ENCODE results near the gene SSUH2.

Gene SSUH2

GRCh38 chr3:8618950-8619349 lies 25.6 kb downstream of the SSUH2 start:
- no peak overlapping the region for H3K4me3 ChIP-seq
- H3K9ac ChIP-seq (ENCODE audit: insufficient read length), result no peak overlapping the region
- DNase-seq (ENCODE audit: low read depth, low spot score), result no peak
- no peak overlapping the region for H3K27ac ChIP-seq
- no peaks in the 10 kb centered on the region for H3K9me3 ChIP-seq (ENCODE audit: low read depth, low read length)
- no peaks in the 10 kb centered on the region for H3K36me3 ChIP-seq (ENCODE audit: insufficient read depth, low read length)
- TF ChIP-seq EZH2 (IDR thresholded peaks at IDR 0.05) (no peak), FOXP2 (optimal IDR thresholded peaks at IDR 0.05; ENCODE audit: control extremely low read depth, extremely low read length, insufficient read depth) (no peak), POLR2AphosphoS5 (IDR thresholded peaks at IDR 0.05; ENCODE audit: borderline replicate concordance, low read depth, low read length) (no peak)

DNA sequence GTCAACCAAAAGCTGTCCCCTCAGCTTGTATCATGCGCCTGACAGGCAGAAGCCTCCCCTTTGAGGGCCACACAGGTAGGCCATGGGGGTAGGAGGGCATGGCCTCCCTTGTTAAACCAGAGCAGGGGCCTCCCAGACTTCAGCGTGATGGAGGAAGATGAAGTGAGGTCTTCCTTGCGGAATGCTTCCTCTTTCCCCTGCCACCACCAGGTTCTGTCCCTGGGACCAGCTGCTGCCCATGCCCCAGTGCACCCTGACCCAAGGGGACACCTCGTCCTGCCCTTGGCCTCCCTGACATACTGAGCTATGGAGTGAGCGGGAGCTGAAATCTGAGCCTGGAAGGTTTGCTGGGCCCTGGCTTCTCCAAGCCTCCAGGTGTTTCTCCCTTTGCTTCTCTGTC lies 26.7 kb downstream of the SSUH2 start:
- H3K36me3 ChIP-seq (ENCODE audit: insufficient read depth, low read length), result no peaks in the 10 kb centered on the region
- DNase-seq (ENCODE audit: low read depth, low spot score), result no peak

GRCh38 chr3:8610951-8611350 lies 33.6 kb downstream of the SSUH2 start:
- Histone ChIP-seq H3K36me3 (ENCODE audit: insufficient read depth, low read length) (no peaks in the 10 kb centered on the region), H3K9me3 (ENCODE audit: low read depth, low read length) (no peaks in the 10 kb centered on the region), H3K9ac (ENCODE audit: insufficient read length) (no peak overlapping the region), H3K27ac (no peak overlapping the region), H3K4me3 (no peak overlapping the region)
- TF ChIP-seq EZH2 (IDR thresholded peaks at IDR 0.05) (no peak), POLR2AphosphoS5 (IDR thresholded peaks at IDR 0.05; ENCODE audit: borderline replicate concordance, low read depth, low read length) (no peak), FOXP2 (optimal IDR thresholded peaks at IDR 0.05; ENCODE audit: control extremely low read depth, extremely low read length, insufficient read depth) (no peak)
- no peak for DNase-seq (ENCODE audit: low read depth, low spot score)

More for the DNA sequence above, 26.7 kb downstream of the SSUH2 start:
- H3K9ac ChIP-seq (ENCODE audit: insufficient read length), result no peak overlapping the region
- TF ChIP-seq EZH2 (IDR thresholded peaks at IDR 0.05), result no peak
- no peak for TF ChIP-seq POLR2AphosphoS5 (IDR thresholded peaks at IDR 0.05; ENCODE audit: borderline replicate concordance, low read depth, low read length)
- TF ChIP-seq FOXP2 (optimal IDR thresholded peaks at IDR 0.05; ENCODE audit: control extremely low read depth, extremely low read length, insufficient read depth), result no peak
- no peaks in the 10 kb centered on the region for H3K9me3 ChIP-seq (ENCODE audit: low read depth, low read length)
- no peak overlapping the region for H3K27ac ChIP-seq
- H3K4me3 ChIP-seq, result no peak overlapping the region

GRCh38 chr3:8608791-8609467 lies 35.7 kb downstream of the SSUH2 start:
- no peak for DNase-seq (ENCODE audit: low read depth, low spot score)

DNA sequence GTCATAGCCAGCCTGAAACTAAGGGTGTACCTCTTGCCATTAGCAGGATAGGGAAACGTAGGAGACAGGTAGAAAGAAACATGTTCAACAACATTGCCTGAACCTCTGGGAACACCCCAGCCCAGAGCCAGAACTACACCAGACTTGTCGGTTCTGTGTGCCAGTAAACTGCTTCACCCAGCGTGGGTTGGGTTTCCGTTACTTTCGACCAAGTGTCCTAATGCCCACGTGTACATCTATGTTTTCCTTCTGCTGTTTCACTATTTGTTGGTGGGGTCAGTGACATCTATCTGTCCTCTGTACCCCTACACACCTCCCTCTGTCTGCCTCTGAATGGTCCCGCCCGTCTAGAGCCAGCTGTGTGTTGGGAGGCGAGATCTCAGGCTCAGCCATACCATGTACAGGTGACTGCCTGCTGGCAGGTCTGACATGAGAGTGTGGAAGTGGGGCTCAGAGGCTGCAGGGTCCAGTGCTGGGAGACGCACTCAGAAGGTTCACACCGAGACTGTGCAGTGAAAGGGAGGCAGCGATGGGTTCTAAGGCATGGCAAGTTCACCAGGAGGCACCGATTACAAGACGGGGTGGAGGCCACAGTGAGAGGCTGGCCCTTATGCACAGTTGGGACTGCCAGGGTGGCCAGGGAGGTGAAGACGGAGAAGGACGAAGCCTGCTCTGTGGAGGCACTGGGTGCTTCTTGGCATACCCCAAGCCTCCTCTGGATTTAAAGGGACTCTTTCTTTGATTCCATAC lies 36.4 kb downstream of the SSUH2 start:
- DNase-seq (ENCODE audit: low read depth, low spot score), result no peak
- Histone ChIP-seq H3K4me3 (no peak overlapping the region), H3K36me3 (ENCODE audit: insufficient read depth, low read length) (no peaks in the 10 kb centered on the region), H3K27ac (no peak overlapping the region), H3K9ac (ENCODE audit: insufficient read length) (no peak overlapping the region), H3K9me3 (ENCODE audit: low read depth, low read length) (no peaks in the 10 kb centered on the region)
- TF ChIP-seq FOXP2 (optimal IDR thresholded peaks at IDR 0.05; ENCODE audit: control extremely low read depth, extremely low read length, insufficient read depth) (no peak), POLR2AphosphoS5 (IDR thresholded peaks at IDR 0.05; ENCODE audit: borderline replicate concordance, low read depth, low read length) (no peak), EZH2 (IDR thresholded peaks at IDR 0.05) (no peak)

More at GRCh38 chr3:8608791-8609467, 35.7 kb downstream of the SSUH2 start:
- H3K9ac ChIP-seq (ENCODE audit: insufficient read length), result no peak overlapping the region
- no peaks in the 10 kb centered on the region for H3K9me3 ChIP-seq (ENCODE audit: low read depth, low read length)
- no peaks in the 10 kb centered on the region for H3K36me3 ChIP-seq (ENCODE audit: insufficient read depth, low read length)
- H3K4me3 ChIP-seq, result no peak overlapping the region
- H3K27ac ChIP-seq, result no peak overlapping the region
- TF ChIP-seq FOXP2 (optimal IDR thresholded peaks at IDR 0.05; ENCODE audit: control extremely low read depth, extremely low read length, insufficient read depth), result no peak
- TF ChIP-seq EZH2 (IDR thresholded peaks at IDR 0.05), result no peak
- no peak for TF ChIP-seq POLR2AphosphoS5 (IDR thresholded peaks at IDR 0.05; ENCODE audit: borderline replicate concordance, low read depth, low read length)

- Histone ChIP-seq H3K9me3 (ENCODE audit: low read depth, low read length) (no peaks in the 10 kb centered on the region), H3K36me3 (ENCODE audit: insufficient read depth, low read length) (no peaks in the 10 kb centered on the region), H3K9ac (ENCODE audit: insufficient read length) (no peak overlapping the region), H3K4me3 (no peak overlapping the region), H3K27ac (no peak overlapping the region)
- DNase-seq (ENCODE audit: low read depth, low spot score), result no peak
- TF ChIP-seq FOXP2 (optimal IDR thresholded peaks at IDR 0.05; ENCODE audit: control extremely low read depth, extremely low read length, insufficient read depth) (no peak), POLR2AphosphoS5 (IDR thresholded peaks at IDR 0.05; ENCODE audit: borderline replicate concordance, low read depth, low read length) (no peak), EZH2 (IDR thresholded peaks at IDR 0.05) (no peak)
Observed at GRCh38 chr3:8607234-8608040, 37.2 kb downstream of the SSUH2 start.

GRCh38 chr3:8606701-8607231 lies 37.8 kb downstream of the SSUH2 start:
- no peak for TF ChIP-seq EZH2 (IDR thresholded peaks at IDR 0.05)
- no peak for TF ChIP-seq FOXP2 (optimal IDR thresholded peaks at IDR 0.05; ENCODE audit: control extremely low read depth, extremely low read length, insufficient read depth)
- no peak for TF ChIP-seq POLR2AphosphoS5 (IDR thresholded peaks at IDR 0.05; ENCODE audit: borderline replicate concordance, low read depth, low read length)
- DNase-seq (ENCODE audit: low read depth, low spot score), result no peak
- H3K9me3 ChIP-seq (ENCODE audit: low read depth, low read length), result no peaks in the 10 kb centered on the region
- no peak overlapping the region for H3K4me3 ChIP-seq
- no peak overlapping the region for H3K27ac ChIP-seq
- no peaks in the 10 kb centered on the region for H3K36me3 ChIP-seq (ENCODE audit: insufficient read depth, low read length)
- H3K9ac ChIP-seq (ENCODE audit: insufficient read length), result no peak overlapping the region

- no peak overlapping the region for H3K27ac ChIP-seq
- TF ChIP-seq POLR2AphosphoS5 (IDR thresholded peaks at IDR 0.05; ENCODE audit: borderline replicate concordance, low read depth, low read length) (no peak), EZH2 (IDR thresholded peaks at IDR 0.05) (no peak), FOXP2 (optimal IDR thresholded peaks at IDR 0.05; ENCODE audit: control extremely low read depth, extremely low read length, insufficient read depth) (no peak)
Observed at GRCh38 chr3:8604988-8605387, 39.6 kb downstream of the SSUH2 start.

More at GRCh38 chr3:8604988-8605387, 39.6 kb downstream of the SSUH2 start:
- no peak overlapping the region for H3K9ac ChIP-seq (ENCODE audit: insufficient read length)
- H3K4me3 ChIP-seq, result no peak overlapping the region
- no peaks in the 10 kb centered on the region for H3K9me3 ChIP-seq (ENCODE audit: low read depth, low read length)
- no peak for DNase-seq (ENCODE audit: low read depth, low spot score)
- no peaks in the 10 kb centered on the region for H3K36me3 ChIP-seq (ENCODE audit: insufficient read depth, low read length)
